Endothelial cell of umbilical vein (primary cell): ENCODE measurements around the gene ABCG2. TPM values are rescaled to one million over a fixed set of nuclear protein-coding genes. Genes with fewer than 3 reads are reported as not detected.

Source experiments
- BruUV-seq: library from RNA; stranded (reverse); fragments of 400-500 nt; replicated peaks from 2 replicates; lab custom pipeline; 2021; lab: Mats Ljungman, UMichigan
- CTCF ChIA-PET: fragments of 300-600, 350-600 bp; sonication (Branson Sonifier 250); formaldehyde crosslinking; loops from one replicate; lab custom pipeline; 2021; ENCODE audit warnings: antibody characterized with exemption, inconsistent platforms; lab: Charles Lee
- POLR2A ChIA-PET: fragments of 300-600, 350-600 bp; sonication (Branson Sonifier 250); formaldehyde crosslinking; loops from one replicate; lab custom pipeline; 2021; ENCODE audit warnings: antibody characterized with exemption, inconsistent platforms; lab: Charles Lee
- DNase-seq: peaks from one replicate; pipeline ENCODE4 v3.0.0-alpha.2; 2011; ENCODE audit warnings: low read depth, low spot score
- FAIRE-seq: peaks from 2 replicates; lab custom pipeline; 2011; peaks lifted over from hg19 to GRCh38; lab: Jason Lieb, UNC
- H2AFZ ChIP-seq: 2 replicates; pipeline ENCODE4 v1.6.0; 2012; ENCODE audit warnings: low read depth, low read length, control low read depth, inconsistent platforms
- H3K27ac ChIP-seq: 2 replicates; pipeline ENCODE4 v1.5.1; 2011; ENCODE audit warnings: low read depth, mild to moderate bottlenecking, control low read depth, low read length, moderate library complexity; ENCODE audit not compliant: insufficient read depth
- H3K27me3 ChIP-seq, 2 experiments: 2 replicates each; pipeline versions ENCODE4 v1.6.0 to v1.6.1; 2011; ENCODE audit warnings: low read length in 2 of 2, mixed read lengths in 1 of 2; ENCODE audit not compliant: control insufficient read depth in 2 of 2, insufficient read depth in 2 of 2
- H3K36me3 ChIP-seq, 2 experiments: 2 replicates in 1 of 2; 3 replicates in 1 of 2; pipeline ENCODE4 v1.5.1; 2011; ENCODE audit warnings: low read length in 2 of 2, mild to moderate bottlenecking in 1 of 2, moderate library complexity in 1 of 2; ENCODE audit not compliant: control insufficient read depth in 2 of 2, insufficient read depth in 2 of 2; ENCODE audit errors: extremely low read depth in 1 of 2
- H3K4me1 ChIP-seq: 3 replicates; pipeline ENCODE4 v1.5.1; 2011; ENCODE audit warnings: mild to moderate bottlenecking, low read length; ENCODE audit not compliant: control insufficient read depth, insufficient read depth; ENCODE audit errors: extremely low read depth
- H3K4me2 ChIP-seq: 2 replicates; pipeline ENCODE4 v1.6.1; 2011; ENCODE audit warnings: low read length, control low read depth, mixed read lengths; ENCODE audit not compliant: insufficient read depth
- H3K4me3 ChIP-seq, 3 experiments: fragments of 200-600 bp in 1 of 3; sonication (generic), shearing (Covaris generic) in 1 of 3; replicated peaks in 1 of 3; 2 replicates each; pipeline ENCODE4 v1.5.1; 2011 to 2016; ENCODE audit warnings: control low read depth in 3 of 3, low read length in 3 of 3, mild to moderate bottlenecking in 2 of 3, inconsistent platforms in 1 of 3, low read depth in 1 of 3, moderate library complexity in 1 of 3; ENCODE audit not compliant: insufficient read depth in 1 of 3
- H3K79me2 ChIP-seq: 2 replicates; pipeline ENCODE4 v1.6.0; 2012; ENCODE audit warnings: low read length, inconsistent platforms; ENCODE audit not compliant: control insufficient read depth, insufficient read depth
- H3K9ac ChIP-seq: replicated peaks from 2 replicates; pipeline ENCODE3; 2011; ENCODE audit warnings: low read length, control low read depth; ENCODE audit not compliant: insufficient read depth; ENCODE audit errors: extremely low read depth
- H3K9me1 ChIP-seq: replicated peaks from 3 replicates; pipeline ENCODE4 v1.6.0; 2011; ENCODE audit warnings: mild to moderate bottlenecking, low read length; ENCODE audit not compliant: control insufficient read depth, insufficient read depth; ENCODE audit errors: extremely low read depth
- H3K9me3 ChIP-seq: replicated peaks from 2 replicates; pipeline ENCODE4 v1.5.1; 2012; ENCODE audit warnings: low read length, inconsistent platforms; ENCODE audit not compliant: control insufficient read depth, insufficient read depth
- H4K20me1 ChIP-seq: replicated peaks from 2 replicates; pipeline ENCODE3; 2011; ENCODE audit warnings: mild to moderate bottlenecking, low read length; ENCODE audit not compliant: control insufficient read depth, insufficient read depth; ENCODE audit errors: extremely low read depth
- FOS ChIP-seq: IDR thresholded peaks from 2 replicates; pipeline ENCODE4 v1.6.1; 2011; ENCODE audit warnings: mild to moderate bottlenecking, low read length, moderate library complexity, borderline replicate concordance; ENCODE audit not compliant: insufficient read depth
- GATA2 ChIP-seq: IDR thresholded peaks from 2 replicates; pipeline ENCODE4 v1.7.0; 2011; ENCODE audit warnings: low read depth, mild to moderate bottlenecking, moderate library complexity, mixed read lengths, low read length; ENCODE audit not compliant: insufficient read length, insufficient read depth
- MAX ChIP-seq: IDR thresholded peaks from 2 replicates; pipeline ENCODE4 v1.6.1; 2011; ENCODE audit not compliant: insufficient read depth, insufficient read length
- dilution Hi-C: fragments of 300-500 bp; cut with MboI; formaldehyde crosslinking; loops from one replicate; pipeline ENCODE4 v1.15.0; 2019; ENCODE audit warnings: low sequenced_read_pairs; ENCODE audit not compliant: extremely low pct_ligation_motif_present
- intact Hi-C: fragments of 100-400 bp; cut with micrococcal nuclease; formaldehyde crosslinking; loops from one replicate; pipeline ENCODE4 v1.10.0; 2022
- polyA plus RNA-seq, 4 experiments: library from polyadenylated mRNA; depleted of rRNA in 3 of 4; stranded (reverse) in 3 of 4; unstranded in 1 of 4; fragments of >200 nt; gene quantifications; 2 replicates each; pipeline versions ENCODE4 v1.2.1 to v1.2.3, GENCODE V29; 2011 to 2012; ENCODE audit warnings: missing spikeins in 1 of 4
- total RNA-seq: library from RNA; stranded (reverse); gene quantifications from 2 replicates; pipeline ENCODE4 v1.2.3, GENCODE V29; 2021

The ABCG2 gene
- total and polyA plus RNA-seq, 2 donors (not counting 3 experiments of a cell fraction or from before 2014, with no cell fraction given), result 3.4 to 5.0 TPM

- Histone ChIP-seq H3K9me3 (no peaks in the 10 kb centered on the region), H3K4me1 (no peaks in the 10 kb centered on the region), H3K4me3 (no peak overlapping the region), H3K9ac (no peak overlapping the region), H3K4me2 (no peak overlapping the region), H3K36me3 (no peaks in the 10 kb centered on the region), H3K79me2 (no peaks in the 10 kb centered on the region), H2AFZ (no peak overlapping the region), H3K9me1 (no peaks in the 10 kb centered on the region), H3K27ac (no peak overlapping the region), H3K27me3 (no peaks in the 10 kb centered on the region), H4K20me1 (no peaks in the 10 kb centered on the region)
- no peak for DNase-seq
- CTCF ChIA-PET, result interaction anchor here (1.3 to 1.5 kb wide), 2 partner anchors 10 to 65 kb away, joined by 3 read pairs; no protein-coding TSS in a partner anchor
- POLR2A ChIA-PET, result no interaction called here
- dilution Hi-C loops (no loop called here), intact Hi-C loops (no loop called here)
- no TSS peak for BruUV-seq
- no peak for TF ChIP-seq MAX
- TF ChIP-seq FOS, result peak; percentile 22
- FAIRE-seq, result no peak
These were observed 60.7 kb downstream of the ABCG2 start for GRCh38 chr4:88097781-88098180.

DNA sequence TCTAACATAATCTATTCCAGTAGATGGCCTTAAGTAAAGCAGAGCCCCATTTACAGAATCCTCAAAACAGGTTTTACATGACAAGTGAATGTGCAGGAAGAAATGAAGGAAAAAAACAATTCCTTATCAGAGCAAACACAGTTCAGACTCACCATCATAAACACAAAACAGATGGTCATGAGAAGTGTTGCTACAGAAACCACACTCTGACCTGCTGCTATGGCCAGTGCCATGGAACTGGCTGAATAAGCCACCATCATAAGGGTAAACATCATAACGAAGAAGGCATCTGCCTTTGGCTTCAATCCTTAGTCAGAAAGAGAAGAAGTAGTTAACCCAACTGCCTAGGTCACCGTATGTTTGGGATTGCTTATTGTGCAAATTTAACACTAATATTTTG is 61.1 kb downstream of the ABCG2 start:
- CTCF ChIA-PET, result interaction anchor here (1.0 to 1.5 kb wide), 3 partner anchors 10 to 65 kb away, joined by 3 read pairs; no protein-coding TSS in a partner anchor
- peak; percentile 77 for DNase-seq

More for the DNA sequence above, 61.1 kb downstream of the ABCG2 start:
- Histone ChIP-seq H3K4me2 (no peak overlapping the region), H4K20me1 (no peaks in the 10 kb centered on the region), H3K9me3 (no peaks in the 10 kb centered on the region), H3K36me3 (no peaks in the 10 kb centered on the region), H3K9me1 (no peaks in the 10 kb centered on the region), H3K79me2 (no peaks in the 10 kb centered on the region), H3K27ac (no peak overlapping the region), H3K4me3 (no peak overlapping the region), H3K27me3 (no peaks in the 10 kb centered on the region), H2AFZ (no peak overlapping the region), H3K9ac (no peak overlapping the region), H3K4me1 (no peaks in the 10 kb centered on the region)
- POLR2A ChIA-PET, result no interaction called here
- TF ChIP-seq GATA2, result no peak
- no peak for TF ChIP-seq FOS
- TF ChIP-seq MAX, result no peak
- intact Hi-C loops (no loop called here), dilution Hi-C loops (no loop called here)
- no TSS peak for BruUV-seq
- FAIRE-seq, result no peak
